ENCODE measurements around the gene NR1I2.

DNA sequence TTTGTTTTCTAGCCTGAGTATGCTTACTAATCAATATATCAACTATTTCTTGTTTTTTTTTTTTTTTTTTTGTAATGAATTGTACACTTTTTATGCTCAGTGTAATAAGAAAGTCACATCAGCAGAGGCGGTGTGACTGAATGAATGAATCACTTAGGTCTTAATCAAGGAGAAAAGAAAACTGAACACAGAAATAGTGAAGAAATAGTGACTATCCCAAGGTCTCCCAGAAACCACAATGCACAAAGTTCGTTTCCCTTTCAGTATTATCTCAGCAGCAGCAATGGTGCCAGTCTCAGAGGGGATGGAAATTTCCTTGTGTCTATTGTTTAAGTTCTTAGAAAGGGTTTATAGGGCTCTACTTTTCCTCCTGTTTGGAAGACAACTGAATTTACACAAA lies 80.7 kb downstream of the NR1I2 start:
- TF ChIP-seq EGR1 (IDR thresholded peaks at IDR 0.05) (no peak), NFIC (IDR thresholded peaks at IDR 0.05) (no peak), TEAD4 (IDR thresholded peaks at IDR 0.05) (no peak), CEBPB (IDR thresholded peaks at IDR 0.05) (no peak), RAD21 (IDR thresholded peaks at IDR 0.05; ENCODE audit: low read depth) (no peak), EP300 (IDR thresholded peaks at IDR 0.05; ENCODE audit: borderline replicate concordance) (no peak)
- TF ChIP-seq, protein P1, sequence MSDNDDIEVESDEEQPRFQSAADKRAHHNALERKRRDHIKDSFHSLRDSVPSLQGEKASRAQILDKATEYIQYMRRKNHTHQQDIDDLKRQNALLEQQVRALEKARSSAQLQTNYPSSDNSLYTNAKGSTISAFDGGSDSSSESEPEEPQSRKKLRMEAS (IDR thresholded peaks at IDR 0.05) = no peak

Measured in Ishikawa (cell line).